Calu3 (cell line): ENCODE results near the gene SPTBN1. TPM values are rescaled to one million over a fixed set of nuclear protein-coding genes. Genes with fewer than 3 reads are reported as not detected.
A peak's percentile ranks its signal among the peaks of the same experiment; 100 is the strongest.

ENCODE experiments used
- BruUV-seq: library from RNA; stranded (reverse); fragments of 400-500 nt; replicated peaks from 2 replicates; lab custom pipeline; 2021; lab: Mats Ljungman, UMichigan
- CTCF ChIA-PET: fragments of 300-600 bp; sonication (Branson Sonifier 250); formaldehyde crosslinking; loops from one replicate; lab custom pipeline; 2022; ENCODE audit warnings: antibody characterized with exemption; lab: Charles Lee
- DNase-seq: peaks from one replicate; pipeline ENCODE4 v3.0.0; 2022
- H3K27ac Mint-ChIP-seq: one replicate; pipeline ENCODE4 v1.8.0; 2022; ENCODE audit warnings: mixed read lengths; ENCODE audit not compliant: unreplicated experiment
- H3K27me3 Mint-ChIP-seq: one replicate; pipeline ENCODE4 v1.8.0; 2022; ENCODE audit warnings: mixed read lengths; ENCODE audit not compliant: unreplicated experiment
- H3K36me3 Mint-ChIP-seq: one replicate; pipeline ENCODE4 v1.8.0; 2022; ENCODE audit warnings: mild to moderate bottlenecking, moderate library complexity, mixed read lengths; ENCODE audit not compliant: insufficient read depth, unreplicated experiment
- H3K4me1 Mint-ChIP-seq: one replicate; pipeline ENCODE4 v1.8.0; 2022; ENCODE audit warnings: mild to moderate bottlenecking, low read depth, mixed read lengths; ENCODE audit not compliant: unreplicated experiment
- H3K4me3 Mint-ChIP-seq: one replicate; pipeline ENCODE4 v1.8.0; 2022; ENCODE audit warnings: mild to moderate bottlenecking, low read depth, moderate library complexity, mixed read lengths; ENCODE audit not compliant: unreplicated experiment
- H3K9me3 Mint-ChIP-seq: one replicate; pipeline ENCODE4 v1.8.0; 2022; ENCODE audit warnings: low read depth, mixed read lengths; ENCODE audit not compliant: unreplicated experiment
- CTCF ChIP-seq: fragments of 200-600 bp; IDR thresholded peaks from one replicate; pipeline ENCODE4 v1.8.0; 2022; ENCODE audit warnings: antibody characterized with exemption; ENCODE audit not compliant: unreplicated experiment
- intact Hi-C: fragments of 100-400 bp; cut with micrococcal nuclease; formaldehyde crosslinking; loops from one replicate; pipeline ENCODE4 v1.10.0; 2022; ENCODE audit not compliant: unreplicated experiment
- total RNA-seq: library from RNA; stranded (reverse); gene quantifications from 2 replicates; pipeline ENCODE4 v1.2.3, GENCODE V29; 2022

SPTBN1 gene
- total RNA-seq, 1 experiment from 2014 or later: 611 TPM

GRCh38 chr2:54502731-54503130 lies 46.6 kb downstream of the SPTBN1 start:
- intact Hi-C loops: loop anchor here (5.0 kb wide), 1 partner anchor 295 kb away; no protein-coding TSS in a partner anchor
- TF ChIP-seq CTCF: no peak
- CTCF ChIA-PET: interaction anchor here (1.1 kb wide), 1 partner anchor 10 kb away, joined by 4 read pairs; no protein-coding TSS in a partner anchor
- Mint-ChIP-seq H3K9me3 (no peaks in the 10 kb centered on the region), H3K4me3 (no peak overlapping the region), H3K4me1 (peaks cover 10% of the 10 kb centered on the region), H3K36me3 (no peaks in the 10 kb centered on the region), H3K27me3 (no peaks in the 10 kb centered on the region), H3K27ac (no peak overlapping the region)
- no peak for DNase-seq
- BruUV-seq: no TSS peak

- Mint-ChIP-seq H3K36me3 (no peaks in the 10 kb centered on the region), H3K4me3 (no peak overlapping the region), H3K9me3 (no peaks in the 10 kb centered on the region), H3K27ac (no peak overlapping the region), H3K27me3 (no peaks in the 10 kb centered on the region), H3K4me1 (peaks cover 8% of the 10 kb centered on the region)
- peak; percentile 39 for DNase-seq
- CTCF ChIA-PET: no interaction called here
- no TSS peak for BruUV-seq
- intact Hi-C loops: loop anchor here (5.0 kb wide), 1 partner anchor 296 kb away; no protein-coding TSS in a partner anchor
- TF ChIP-seq CTCF: peak; percentile 38
Measured at GRCh38 chr2:54503192-54503591, 47.1 kb downstream of the SPTBN1 start.

- CTCF ChIA-PET: interaction anchor here (0.6 kb wide), 1 partner anchor 202 kb away, joined by 5 read pairs; no protein-coding TSS in a partner anchor
- Mint-ChIP-seq H3K27ac (no peak overlapping the region), H3K4me1 (peaks cover 8% of the 10 kb centered on the region), H3K4me3 (no peak overlapping the region), H3K27me3 (no peaks in the 10 kb centered on the region), H3K36me3 (no peaks in the 10 kb centered on the region), H3K9me3 (no peaks in the 10 kb centered on the region)
- TF ChIP-seq CTCF: no peak
- no peak for DNase-seq
- intact Hi-C loops: loop anchor here (5.0 kb wide), 1 partner anchor 297 kb away; no protein-coding TSS in a partner anchor
- no TSS peak for BruUV-seq
Measured at GRCh38 chr2:54503828-54504227, 47.7 kb downstream of the SPTBN1 start.

GRCh38 chr2:54504866-54505265 lies 48.7 kb downstream of the SPTBN1 start:
- Mint-ChIP-seq H3K27ac (no peak overlapping the region), H3K27me3 (no peaks in the 10 kb centered on the region), H3K4me3 (no peak overlapping the region), H3K4me1 (peaks cover 8% of the 10 kb centered on the region), H3K9me3 (no peaks in the 10 kb centered on the region), H3K36me3 (no peaks in the 10 kb centered on the region)
- no TSS peak for BruUV-seq
- no peak for DNase-seq
- TF ChIP-seq CTCF: no peak
- intact Hi-C loops: loop anchor here (5.0 kb wide), 1 partner anchor 298 kb away; no protein-coding TSS in a partner anchor
- CTCF ChIA-PET: interaction anchor here (1.8 kb wide), 1 partner anchor 101 kb away, joined by 3 read pairs; no protein-coding TSS in a partner anchor
